Endothelial cell of umbilical vein (primary cell): ENCODE data around the gene CCDC60. TPM values are rescaled to one million over a fixed set of nuclear protein-coding genes. Genes with fewer than 3 reads are reported as not detected.

Source experiments
- BruUV-seq: library from RNA; stranded (reverse); fragments of 400-500 nt; replicated peaks from 2 replicates; lab custom pipeline; 2021; lab: Mats Ljungman, UMichigan
- CTCF ChIA-PET: fragments of 300-600, 350-600 bp; sonication (Branson Sonifier 250); formaldehyde crosslinking; loops from one replicate; lab custom pipeline; 2021; ENCODE audit warnings: antibody characterized with exemption, inconsistent platforms; lab: Charles Lee
- POLR2A ChIA-PET: fragments of 300-600, 350-600 bp; sonication (Branson Sonifier 250); formaldehyde crosslinking; loops from one replicate; lab custom pipeline; 2021; ENCODE audit warnings: antibody characterized with exemption, inconsistent platforms; lab: Charles Lee
- DNase-seq: peaks from one replicate; pipeline ENCODE4 v3.0.0-alpha.2; 2011; ENCODE audit warnings: low read depth, low spot score
- FAIRE-seq: peaks from 2 replicates; lab custom pipeline; 2011; peaks lifted over from hg19 to GRCh38; lab: Jason Lieb, UNC
- H2AFZ ChIP-seq: 2 replicates; pipeline ENCODE4 v1.6.0; 2012; ENCODE audit warnings: low read depth, low read length, control low read depth, inconsistent platforms
- H3K27ac ChIP-seq: 2 replicates; pipeline ENCODE4 v1.5.1; 2011; ENCODE audit warnings: low read depth, mild to moderate bottlenecking, control low read depth, low read length, moderate library complexity; ENCODE audit not compliant: insufficient read depth
- H3K27me3 ChIP-seq, 2 experiments: 2 replicates each; pipeline versions ENCODE4 v1.6.0 to v1.6.1; 2011; ENCODE audit warnings: low read length in 2 of 2, mixed read lengths in 1 of 2; ENCODE audit not compliant: control insufficient read depth in 2 of 2, insufficient read depth in 2 of 2
- H3K36me3 ChIP-seq, 2 experiments: 2 replicates in 1 of 2; 3 replicates in 1 of 2; pipeline ENCODE4 v1.5.1; 2011; ENCODE audit warnings: low read length in 2 of 2, mild to moderate bottlenecking in 1 of 2, moderate library complexity in 1 of 2; ENCODE audit not compliant: control insufficient read depth in 2 of 2, insufficient read depth in 2 of 2; ENCODE audit errors: extremely low read depth in 1 of 2
- H3K4me1 ChIP-seq: 3 replicates; pipeline ENCODE4 v1.5.1; 2011; ENCODE audit warnings: mild to moderate bottlenecking, low read length; ENCODE audit not compliant: control insufficient read depth, insufficient read depth; ENCODE audit errors: extremely low read depth
- H3K4me2 ChIP-seq: 2 replicates; pipeline ENCODE4 v1.6.1; 2011; ENCODE audit warnings: low read length, control low read depth, mixed read lengths; ENCODE audit not compliant: insufficient read depth
- H3K4me3 ChIP-seq, 3 experiments: fragments of 200-600 bp in 1 of 3; sonication (generic), shearing (Covaris generic) in 1 of 3; replicated peaks in 1 of 3; 2 replicates each; pipeline ENCODE4 v1.5.1; 2011 to 2016; ENCODE audit warnings: control low read depth in 3 of 3, low read length in 3 of 3, mild to moderate bottlenecking in 2 of 3, inconsistent platforms in 1 of 3, low read depth in 1 of 3, moderate library complexity in 1 of 3; ENCODE audit not compliant: insufficient read depth in 1 of 3
- H3K79me2 ChIP-seq: 2 replicates; pipeline ENCODE4 v1.6.0; 2012; ENCODE audit warnings: low read length, inconsistent platforms; ENCODE audit not compliant: control insufficient read depth, insufficient read depth
- H3K9ac ChIP-seq: replicated peaks from 2 replicates; pipeline ENCODE3; 2011; ENCODE audit warnings: low read length, control low read depth; ENCODE audit not compliant: insufficient read depth; ENCODE audit errors: extremely low read depth
- H3K9me1 ChIP-seq: replicated peaks from 3 replicates; pipeline ENCODE4 v1.6.0; 2011; ENCODE audit warnings: mild to moderate bottlenecking, low read length; ENCODE audit not compliant: control insufficient read depth, insufficient read depth; ENCODE audit errors: extremely low read depth
- H3K9me3 ChIP-seq: replicated peaks from 2 replicates; pipeline ENCODE4 v1.5.1; 2012; ENCODE audit warnings: low read length, inconsistent platforms; ENCODE audit not compliant: control insufficient read depth, insufficient read depth
- H4K20me1 ChIP-seq: replicated peaks from 2 replicates; pipeline ENCODE3; 2011; ENCODE audit warnings: mild to moderate bottlenecking, low read length; ENCODE audit not compliant: control insufficient read depth, insufficient read depth; ENCODE audit errors: extremely low read depth
- CTCF ChIP-seq, 2 donors: IDR thresholded peaks; 1 replicate in 1 of 2; 2 replicates in 1 of 2; pipeline ENCODE4 v1.5.1; 2011; ENCODE audit warnings: low read length in 2 of 2, mild to moderate bottlenecking in 2 of 2, moderate library complexity in 2 of 2, control low read depth in 1 of 2, inconsistent platforms in 1 of 2, low read depth in 1 of 2; ENCODE audit not compliant: insufficient read depth in 1 of 2; ENCODE audit errors: extremely low read depth in 1 of 2
- EZH2 ChIP-seq: IDR thresholded peaks from 2 replicates; pipeline ENCODE4 v1.6.1; 2012; ENCODE audit warnings: borderline replicate concordance, low read depth, mild to moderate bottlenecking, moderate library complexity, low read length, inconsistent platforms; ENCODE audit not compliant: severe bottlenecking
- FOS ChIP-seq: IDR thresholded peaks from 2 replicates; pipeline ENCODE4 v1.6.1; 2011; ENCODE audit warnings: mild to moderate bottlenecking, low read length, moderate library complexity, borderline replicate concordance; ENCODE audit not compliant: insufficient read depth
- GATA2 ChIP-seq: IDR thresholded peaks from 2 replicates; pipeline ENCODE4 v1.7.0; 2011; ENCODE audit warnings: low read depth, mild to moderate bottlenecking, moderate library complexity, mixed read lengths, low read length; ENCODE audit not compliant: insufficient read length, insufficient read depth
- JUN ChIP-seq: IDR thresholded peaks from 2 replicates; pipeline ENCODE4 v1.6.1; 2011; ENCODE audit warnings: borderline replicate concordance, low read depth; ENCODE audit not compliant: insufficient read length, insufficient read depth
- MAX ChIP-seq: IDR thresholded peaks from 2 replicates; pipeline ENCODE4 v1.6.1; 2011; ENCODE audit not compliant: insufficient read depth, insufficient read length
- MYC ChIP-seq: IDR thresholded peaks from one replicate; pipeline ENCODE4 v1.6.1; 2011; ENCODE audit warnings: mild to moderate bottlenecking, low read depth, low read length
- POLR2A ChIP-seq: IDR thresholded peaks from 2 replicates; pipeline ENCODE4 v1.6.1; 2012; ENCODE audit warnings: low read depth, mild to moderate bottlenecking, control low read depth, low read length
- POLR2AphosphoS5 ChIP-seq: IDR thresholded peaks from 2 replicates; pipeline ENCODE4 v1.6.1; 2012; ENCODE audit warnings: low read depth, mild to moderate bottlenecking, control low read depth, low read length, moderate library complexity; ENCODE audit not compliant: insufficient read depth
- dilution Hi-C: fragments of 300-500 bp; cut with MboI; formaldehyde crosslinking; loops from one replicate; pipeline ENCODE4 v1.15.0; 2019; ENCODE audit warnings: low sequenced_read_pairs; ENCODE audit not compliant: extremely low pct_ligation_motif_present
- intact Hi-C: fragments of 100-400 bp; cut with micrococcal nuclease; formaldehyde crosslinking; loops from one replicate; pipeline ENCODE4 v1.10.0; 2022
- polyA plus RNA-seq, 4 experiments: library from polyadenylated mRNA; depleted of rRNA in 3 of 4; stranded (reverse) in 3 of 4; unstranded in 1 of 4; fragments of >200 nt; gene quantifications; 2 replicates each; pipeline versions ENCODE4 v1.2.1 to v1.2.3, GENCODE V29; 2011 to 2012; ENCODE audit warnings: missing spikeins in 1 of 4
- total RNA-seq: library from RNA; stranded (reverse); gene quantifications from 2 replicates; pipeline ENCODE4 v1.2.3, GENCODE V29; 2021

Gene CCDC60
- total and polyA plus RNA-seq, 2 donors (not counting 3 experiments of a cell fraction or from before 2014, with no cell fraction given) = not detected

DNA sequence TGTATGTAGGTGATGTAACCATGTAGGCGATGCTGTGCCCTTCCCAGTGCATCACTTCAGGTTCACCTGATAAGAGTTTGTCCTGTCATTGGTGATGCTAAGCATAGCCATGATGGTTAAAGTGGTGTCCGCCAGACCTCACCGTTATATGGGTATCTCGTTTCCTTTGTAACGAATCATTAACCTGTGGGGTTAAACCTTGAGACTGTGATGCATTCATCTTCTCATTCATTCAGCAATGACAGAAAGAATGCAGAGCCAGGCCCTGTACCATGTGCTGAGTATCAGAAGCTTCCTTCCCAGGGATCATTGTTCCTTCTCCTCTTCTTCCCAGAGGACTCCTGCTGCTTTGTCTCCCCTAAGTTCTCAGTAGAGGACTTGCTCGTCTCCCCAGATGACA lies 84.9 kb downstream of the CCDC60 start:
- no peak overlapping the region for H2AFZ ChIP-seq
- dilution Hi-C loops (no loop called here), intact Hi-C loops (no loop called here)
- H4K20me1 ChIP-seq = no peaks in the 10 kb centered on the region
- no peaks in the 10 kb centered on the region for H3K79me2 ChIP-seq
- FAIRE-seq (no peak), DNase-seq (no peak)
- no TSS peak for BruUV-seq
- CTCF ChIA-PET = interaction anchor here (0.6 kb wide), 1 partner anchor 1012 kb away, joined by 3 read pairs; no protein-coding TSS in a partner anchor
- H3K9ac ChIP-seq = no peak overlapping the region
- H3K4me1 ChIP-seq = no peaks in the 10 kb centered on the region
- no peak overlapping the region for H3K4me2 ChIP-seq
- POLR2A ChIA-PET = no interaction called here
- TF ChIP-seq MYC (no peak), POLR2A (no peak), JUN (no peak), CTCF (IDR thresholded peaks at IDR 0.05; ENCODE audit: extremely low read depth in 1 of 2, insufficient read depth in 1 of 2, low read depth in 1 of 2, low read length in 2 of 2) (no peak), FOS (no peak), GATA2 (no peak), POLR2AphosphoS5 (no peak), MAX (no peak), EZH2 (no peak)
- H3K4me3 ChIP-seq = no peak overlapping the region
- no peaks in the 10 kb centered on the region for H3K9me1 ChIP-seq
- no peaks in the 10 kb centered on the region for H3K36me3 ChIP-seq
- no peak overlapping the region for H3K27ac ChIP-seq
- H3K27me3 ChIP-seq = no peaks in the 10 kb centered on the region
- H3K9me3 ChIP-seq = no peaks in the 10 kb centered on the region
